Astrocyte (in vitro differentiated cells and primary cell): ENCODE results near the gene ZNF485.

Experiments
- CTCF ChIP-seq: IDR thresholded peaks from 2 replicates; pipeline ENCODE4 v1.5.1; 2011; ENCODE audit warnings: low read depth, mild to moderate bottlenecking, inconsistent platforms, low read length, moderate library complexity; ENCODE audit not compliant: insufficient read depth
- EZH2 ChIP-seq: IDR thresholded peaks from 2 replicates; pipeline ENCODE4 v1.6.1; 2012; ENCODE audit warnings: mild to moderate bottlenecking, low read length, inconsistent platforms; ENCODE audit not compliant: insufficient read depth

GRCh38 chr10:43585981-43586729 is 20.1 kb upstream of the ZNF485 start:
- TF ChIP-seq CTCF (no peak), EZH2 (no peak)
